HL-60 (cell line): ENCODE results near the gene ZC3H14.

Experiments
- POLR2AphosphoS5 ChIP-seq: IDR thresholded peaks from 2 replicates; pipeline ENCODE4 v1.6.1; 2012; ENCODE audit warnings: low read depth
- TF ChIP-seq, protein P1 (sequence below): IDR thresholded peaks from one replicate; pipeline ENCODE4 v1.5.1; 2011; ENCODE audit warnings: low read length, control low read depth, inconsistent platforms; ENCODE audit not compliant: insufficient read depth
- TF ChIP-seq, protein P2 (sequence below): IDR thresholded peaks from 2 replicates; pipeline ENCODE4 v1.6.1; 2012; ENCODE audit warnings: low read depth; ENCODE audit not compliant: insufficient replicate concordance

DNA sequence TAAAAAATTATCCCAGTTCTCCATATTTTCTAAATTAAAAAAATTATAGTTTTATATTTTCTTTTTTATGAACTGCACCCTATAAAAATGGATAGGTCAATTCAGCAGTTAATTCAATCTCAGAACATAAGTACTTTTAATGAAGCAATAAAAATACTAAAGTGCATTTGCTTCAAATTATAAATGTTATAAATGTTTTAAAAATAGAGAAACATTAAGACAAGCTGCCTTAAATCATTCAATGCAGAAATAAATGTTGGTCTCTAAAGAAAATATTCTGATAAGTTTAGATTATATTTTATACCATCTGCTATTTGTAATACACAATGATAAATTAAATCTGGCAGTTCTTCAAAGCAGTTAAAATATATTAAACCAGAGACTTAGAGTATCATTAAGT is 65.6 kb downstream of the ZC3H14 start:
- TF ChIP-seq, protein P1, sequence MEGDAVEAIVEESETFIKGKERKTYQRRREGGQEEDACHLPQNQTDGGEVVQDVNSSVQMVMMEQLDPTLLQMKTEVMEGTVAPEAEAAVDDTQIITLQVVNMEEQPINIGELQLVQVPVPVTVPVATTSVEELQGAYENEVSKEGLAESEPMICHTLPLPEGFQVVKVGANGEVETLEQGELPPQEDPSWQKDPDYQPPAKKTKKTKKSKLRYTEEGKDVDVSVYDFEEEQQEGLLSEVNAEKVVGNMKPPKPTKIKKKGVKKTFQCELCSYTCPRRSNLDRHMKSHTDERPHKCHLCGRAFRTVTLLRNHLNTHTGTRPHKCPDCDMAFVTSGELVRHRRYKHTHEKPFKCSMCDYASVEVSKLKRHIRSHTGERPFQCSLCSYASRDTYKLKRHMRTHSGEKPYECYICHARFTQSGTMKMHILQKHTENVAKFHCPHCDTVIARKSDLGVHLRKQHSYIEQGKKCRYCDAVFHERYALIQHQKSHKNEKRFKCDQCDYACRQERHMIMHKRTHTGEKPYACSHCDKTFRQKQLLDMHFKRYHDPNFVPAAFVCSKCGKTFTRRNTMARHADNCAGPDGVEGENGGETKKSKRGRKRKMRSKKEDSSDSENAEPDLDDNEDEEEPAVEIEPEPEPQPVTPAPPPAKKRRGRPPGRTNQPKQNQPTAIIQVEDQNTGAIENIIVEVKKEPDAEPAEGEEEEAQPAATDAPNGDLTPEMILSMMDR: no peak
- no peak for TF ChIP-seq POLR2AphosphoS5
- TF ChIP-seq, protein P2, sequence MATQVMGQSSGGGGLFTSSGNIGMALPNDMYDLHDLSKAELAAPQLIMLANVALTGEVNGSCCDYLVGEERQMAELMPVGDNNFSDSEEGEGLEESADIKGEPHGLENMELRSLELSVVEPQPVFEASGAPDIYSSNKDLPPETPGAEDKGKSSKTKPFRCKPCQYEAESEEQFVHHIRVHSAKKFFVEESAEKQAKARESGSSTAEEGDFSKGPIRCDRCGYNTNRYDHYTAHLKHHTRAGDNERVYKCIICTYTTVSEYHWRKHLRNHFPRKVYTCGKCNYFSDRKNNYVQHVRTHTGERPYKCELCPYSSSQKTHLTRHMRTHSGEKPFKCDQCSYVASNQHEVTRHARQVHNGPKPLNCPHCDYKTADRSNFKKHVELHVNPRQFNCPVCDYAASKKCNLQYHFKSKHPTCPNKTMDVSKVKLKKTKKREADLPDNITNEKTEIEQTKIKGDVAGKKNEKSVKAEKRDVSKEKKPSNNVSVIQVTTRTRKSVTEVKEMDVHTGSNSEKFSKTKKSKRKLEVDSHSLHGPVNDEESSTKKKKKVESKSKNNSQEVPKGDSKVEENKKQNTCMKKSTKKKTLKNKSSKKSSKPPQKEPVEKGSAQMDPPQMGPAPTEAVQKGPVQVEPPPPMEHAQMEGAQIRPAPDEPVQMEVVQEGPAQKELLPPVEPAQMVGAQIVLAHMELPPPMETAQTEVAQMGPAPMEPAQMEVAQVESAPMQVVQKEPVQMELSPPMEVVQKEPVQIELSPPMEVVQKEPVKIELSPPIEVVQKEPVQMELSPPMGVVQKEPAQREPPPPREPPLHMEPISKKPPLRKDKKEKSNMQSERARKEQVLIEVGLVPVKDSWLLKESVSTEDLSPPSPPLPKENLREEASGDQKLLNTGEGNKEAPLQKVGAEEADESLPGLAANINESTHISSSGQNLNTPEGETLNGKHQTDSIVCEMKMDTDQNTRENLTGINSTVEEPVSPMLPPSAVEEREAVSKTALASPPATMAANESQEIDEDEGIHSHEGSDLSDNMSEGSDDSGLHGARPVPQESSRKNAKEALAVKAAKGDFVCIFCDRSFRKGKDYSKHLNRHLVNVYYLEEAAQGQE: no peak
